GM18861 (cell line): ENCODE measurements around the gene EBNA1BP2.
"Not testable (repeated sequence)": the region's sequence is repeated elsewhere in the genome, so short reads cannot be mapped to it uniquely, and the experiment has no call there.

Experiments
- ATAC-seq: cut with Tn5 transposase; IDR thresholded peaks from one replicate; pipeline ENCODE4 v1.9.1; 2021; ENCODE audit not compliant: unreplicated experiment

The EBNA1BP2 gene

GRCh38 chr1:43171876-43172526 is at the start of gene EBNA1BP2, which contains the start of gene CFAP57:
Gene EBNA1BP2 (minus strand): TSS chr1:43172290. CDS start chr1:43172118, 172 bp downstream.
Gene CFAP57 (plus strand): TSS chr1:43172330. CDS start chr1:43172754, 424 bp downstream.
- peak; percentile 87 for ATAC-seq

DNA sequence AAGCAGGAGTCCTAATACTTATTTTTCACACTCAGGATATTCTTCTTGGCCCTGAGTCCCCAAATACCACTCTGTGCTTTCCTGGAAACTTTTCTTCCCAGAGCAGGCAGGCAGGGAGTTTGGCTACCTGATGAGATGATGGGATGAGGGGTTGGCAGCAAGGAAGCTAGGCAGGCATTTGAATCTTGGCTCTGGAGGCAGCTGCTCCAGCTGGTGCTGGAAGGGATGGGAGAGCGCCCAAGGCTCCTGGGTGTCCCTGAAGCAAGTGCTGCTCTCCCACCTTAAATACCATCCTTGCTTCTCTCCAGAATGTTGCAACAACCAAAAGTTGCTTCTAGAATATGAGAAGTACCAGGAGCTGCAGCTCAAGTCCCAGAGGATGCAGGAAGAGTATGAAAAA is 49.7 kb upstream of the EBNA1BP2 start:
- ATAC-seq: no peak

DNA sequence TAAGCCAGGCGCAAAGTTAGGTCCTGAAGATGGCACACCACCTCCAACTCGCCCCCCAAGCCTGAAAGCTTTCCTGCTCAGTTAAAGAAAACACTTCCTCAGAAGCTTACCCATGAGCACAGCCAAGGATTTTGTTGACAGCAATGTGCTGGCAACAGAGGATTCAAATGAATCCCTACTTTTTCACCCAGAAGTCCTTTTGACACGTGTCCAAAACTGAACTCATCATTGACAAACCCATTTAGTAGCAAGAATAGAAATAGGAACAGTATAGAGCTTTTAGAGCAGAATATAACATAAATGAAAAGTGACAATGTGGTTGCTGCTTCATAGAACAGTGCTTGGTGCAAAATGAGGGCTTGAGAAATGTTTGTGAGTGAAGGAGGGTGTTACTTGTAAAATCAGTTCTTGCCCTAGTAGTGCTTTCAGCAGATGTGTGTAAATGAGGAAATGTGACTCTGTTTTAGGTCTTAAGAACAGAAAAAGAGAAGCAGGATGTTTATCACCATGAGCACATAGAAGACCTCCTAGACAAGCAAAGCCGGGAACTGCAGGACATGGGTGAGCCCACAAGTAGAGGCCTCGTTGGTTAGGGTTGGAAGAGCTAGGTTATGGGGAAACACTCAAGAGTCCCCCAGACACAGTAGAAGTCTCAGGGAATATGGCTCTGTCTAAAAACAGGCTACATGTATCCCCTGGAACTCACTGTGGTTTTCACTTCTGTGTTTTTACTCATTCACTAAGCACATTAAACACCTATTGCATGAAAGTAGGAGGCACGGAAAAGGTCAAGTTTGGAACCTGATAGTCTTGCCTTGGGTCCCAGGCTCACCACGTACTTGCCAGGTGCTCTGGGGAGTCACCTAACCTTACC is 49.1 kb upstream of the EBNA1BP2 start:
- ATAC-seq: peak; percentile 62

DNA sequence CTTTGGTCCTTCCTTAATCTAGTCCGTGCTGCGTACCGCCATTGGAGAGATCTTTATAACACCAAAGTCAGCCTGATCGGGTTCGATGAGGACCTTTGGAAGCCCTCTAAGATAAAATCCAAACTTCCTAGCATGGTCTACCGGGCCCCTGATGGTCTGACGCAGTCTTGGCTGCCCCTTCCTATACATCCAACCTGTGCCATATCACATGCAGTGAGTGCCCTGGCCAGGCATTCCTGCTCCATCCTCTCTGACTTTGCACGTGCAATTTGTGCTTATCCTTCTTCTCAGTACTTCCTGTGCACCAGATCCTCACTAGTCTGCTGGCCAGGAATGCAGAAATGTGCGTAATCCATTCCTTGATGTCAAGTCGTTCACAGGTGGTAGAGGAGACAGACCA is 45.7 kb upstream of the EBNA1BP2 start:
- no peak for ATAC-seq

GRCh38 chr1:43214501-43215444 is 42.7 kb upstream of the EBNA1BP2 start:
- ATAC-seq: no peak

- not testable (repeated sequence) for ATAC-seq
Observed at GRCh38 chr1:43208277-43208676, 36.2 kb upstream of the EBNA1BP2 start.

DNA sequence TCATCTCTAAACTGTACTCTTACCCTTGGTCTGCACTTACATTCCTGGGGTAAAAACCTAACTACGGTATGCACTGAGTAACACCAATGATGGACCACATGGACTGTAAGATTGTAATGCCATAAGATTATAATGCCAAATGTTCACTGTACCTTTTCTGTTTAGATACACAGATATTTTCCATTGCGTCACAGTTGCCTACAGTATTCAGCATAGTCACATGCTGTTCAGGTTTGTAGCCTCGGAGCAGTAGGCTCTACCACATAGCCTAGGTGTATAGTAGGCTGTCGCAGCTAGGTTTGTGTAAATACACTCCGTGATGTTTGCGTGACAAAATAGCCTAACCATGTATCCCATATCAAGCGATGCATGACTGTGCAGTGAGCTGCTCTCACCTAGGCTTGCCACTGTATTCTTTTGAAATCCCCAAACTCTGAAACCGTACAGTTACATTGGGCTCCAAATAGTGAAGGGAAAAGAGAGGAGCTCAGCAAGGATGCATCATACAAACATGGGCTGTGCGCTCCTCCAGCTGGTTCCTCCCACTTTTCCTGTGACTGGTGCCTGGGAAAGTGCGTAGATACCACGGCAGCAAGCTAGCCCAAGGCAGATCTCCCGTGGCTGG is 35.3 kb upstream of the EBNA1BP2 start:
- ATAC-seq: no peak

DNA sequence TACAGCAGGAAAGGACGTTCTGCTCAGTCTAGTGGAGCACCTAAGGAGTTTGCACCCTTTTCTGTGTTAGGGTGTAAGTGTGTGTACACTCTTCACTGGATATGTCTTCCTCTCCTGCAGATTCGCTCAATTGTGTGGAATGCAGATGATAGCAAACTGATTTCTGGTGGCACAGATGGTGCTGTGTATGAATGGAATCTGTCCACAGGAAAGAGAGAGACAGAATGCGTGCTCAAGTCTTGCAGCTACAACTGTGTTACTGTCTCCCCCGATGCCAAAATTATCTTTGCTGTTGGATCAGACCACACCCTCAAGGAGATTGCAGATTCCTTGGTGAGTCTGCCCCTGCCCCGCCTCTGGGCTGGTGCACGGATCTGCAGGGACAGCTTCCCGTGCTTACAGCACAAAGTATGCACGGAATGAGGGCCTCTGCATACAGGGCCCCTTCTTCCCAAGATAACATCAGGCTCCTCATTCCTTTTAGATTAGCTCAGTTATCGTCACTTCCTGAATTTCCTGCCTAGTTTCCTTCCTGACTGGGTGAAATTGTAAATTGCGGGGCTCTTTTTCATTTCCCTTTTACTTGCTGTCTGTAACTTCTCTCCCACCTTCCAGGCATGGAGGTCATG is 34.6 kb upstream of the EBNA1BP2 start:
- ATAC-seq: no peak

DNA sequence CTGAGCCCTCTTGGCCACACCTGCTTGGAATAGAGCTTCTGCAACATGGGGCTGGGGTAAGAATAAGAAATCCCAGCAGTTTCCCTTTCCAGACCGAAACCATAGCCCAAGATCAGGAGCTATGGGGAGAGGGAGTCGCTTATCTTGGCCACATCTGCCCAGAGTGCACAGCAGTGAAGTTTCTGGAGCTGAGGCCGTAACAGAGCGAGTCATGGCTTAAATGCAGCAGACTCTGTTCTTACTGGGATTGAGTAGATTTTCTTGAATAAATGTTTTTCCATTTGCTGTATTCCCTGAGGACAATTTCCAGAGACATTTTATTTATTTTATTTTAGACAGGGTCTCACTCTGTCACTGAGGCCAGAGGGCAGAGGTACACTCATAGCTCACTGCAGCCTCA is 33.6 kb upstream of the EBNA1BP2 start:
- no peak for ATAC-seq

DNA sequence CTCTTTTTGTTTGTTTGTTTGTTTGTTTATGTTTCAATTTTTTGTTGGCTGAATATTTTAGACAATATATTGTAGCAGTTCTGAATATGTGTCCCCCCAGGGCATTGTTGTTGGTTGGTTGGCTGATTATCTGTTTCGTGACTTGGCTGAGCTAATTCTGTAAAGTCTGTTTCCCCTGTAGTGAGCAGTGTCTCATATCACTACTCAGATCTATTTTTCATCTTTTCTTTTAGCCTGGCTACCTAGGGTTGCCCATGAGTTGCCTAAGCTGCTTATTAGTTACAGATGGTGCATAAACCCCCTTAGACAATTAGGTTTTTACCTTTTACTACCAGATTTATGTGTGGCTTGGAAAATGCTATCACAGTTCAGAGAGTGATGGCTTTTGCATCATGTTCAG is 32.3 kb upstream of the EBNA1BP2 start:
- ATAC-seq: no peak

- no peak for ATAC-seq
Observed at GRCh38 chr1:43203859-43204258, 31.8 kb upstream of the EBNA1BP2 start.

DNA sequence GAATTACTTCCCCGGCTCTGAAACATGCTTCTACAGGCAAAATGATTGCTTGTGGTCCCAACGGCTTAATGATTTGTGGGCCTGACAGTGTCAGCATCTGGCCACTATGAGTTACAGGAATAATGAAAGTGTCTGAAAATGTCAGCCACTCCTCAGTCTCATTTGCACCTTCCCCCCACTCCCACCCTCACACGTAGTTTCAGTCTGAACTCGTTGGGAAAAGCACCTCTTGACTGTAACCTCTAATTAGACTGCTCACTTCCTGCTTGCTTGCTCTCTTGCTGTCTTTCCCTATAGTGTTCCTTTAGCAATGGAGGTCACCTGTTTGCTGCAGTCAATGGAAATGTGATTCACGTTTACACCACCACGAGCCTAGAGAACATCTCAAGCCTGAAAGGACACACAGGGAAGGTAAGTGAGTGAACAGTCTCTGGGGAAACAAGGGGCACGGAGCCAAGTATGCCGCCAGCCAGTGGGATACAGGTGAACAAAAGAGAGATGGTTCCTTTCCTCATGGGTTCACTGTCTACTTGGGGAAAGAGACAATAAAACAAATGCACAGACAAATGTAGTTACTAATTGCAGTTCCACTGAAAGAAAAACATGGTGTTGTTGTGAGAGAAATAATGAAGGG is 27.1 kb upstream of the EBNA1BP2 start:
- peak; percentile 49 for ATAC-seq

GRCh38 chr1:43197343-43198127 is 25.4 kb upstream of the EBNA1BP2 start:
- no peak for ATAC-seq

DNA sequence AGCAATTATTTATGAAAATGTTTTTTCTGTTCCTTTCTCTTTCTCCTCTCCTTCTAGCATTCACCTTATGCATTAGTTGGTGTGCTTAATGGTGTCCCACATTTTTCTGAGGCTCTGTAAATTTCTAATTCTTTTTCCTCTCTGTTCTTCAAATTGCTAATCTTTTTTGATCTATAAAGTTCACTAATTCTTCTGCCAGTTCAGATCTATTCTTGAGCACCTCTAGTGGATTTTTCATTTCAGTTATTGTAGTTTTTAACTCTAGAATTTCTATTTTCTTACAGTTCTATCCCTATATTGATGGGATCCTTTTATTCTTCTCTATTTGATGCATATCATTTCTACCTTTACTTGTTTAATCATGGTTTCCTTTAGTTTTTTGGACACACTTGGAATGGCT is 22.4 kb upstream of the EBNA1BP2 start:
- no peak for ATAC-seq

DNA sequence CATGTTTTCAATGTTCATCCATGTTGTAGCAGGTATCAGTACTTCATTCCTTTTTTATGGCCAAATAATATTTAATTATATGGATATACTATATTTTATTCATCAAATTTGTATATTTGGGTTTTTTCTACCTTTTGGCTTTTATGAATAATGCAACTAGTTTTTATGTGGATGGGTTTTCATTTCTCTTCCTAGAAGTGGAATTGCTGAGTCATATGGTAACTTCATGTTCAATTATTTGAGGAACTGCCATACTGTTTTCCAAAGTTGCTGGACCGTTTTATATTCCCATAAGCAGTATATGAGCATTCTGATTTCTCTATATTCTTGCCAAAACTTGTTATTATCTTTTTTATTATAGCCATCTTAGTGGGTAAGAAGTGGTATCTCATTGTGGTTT is 16.0 kb upstream of the EBNA1BP2 start:
- no peak for ATAC-seq

DNA sequence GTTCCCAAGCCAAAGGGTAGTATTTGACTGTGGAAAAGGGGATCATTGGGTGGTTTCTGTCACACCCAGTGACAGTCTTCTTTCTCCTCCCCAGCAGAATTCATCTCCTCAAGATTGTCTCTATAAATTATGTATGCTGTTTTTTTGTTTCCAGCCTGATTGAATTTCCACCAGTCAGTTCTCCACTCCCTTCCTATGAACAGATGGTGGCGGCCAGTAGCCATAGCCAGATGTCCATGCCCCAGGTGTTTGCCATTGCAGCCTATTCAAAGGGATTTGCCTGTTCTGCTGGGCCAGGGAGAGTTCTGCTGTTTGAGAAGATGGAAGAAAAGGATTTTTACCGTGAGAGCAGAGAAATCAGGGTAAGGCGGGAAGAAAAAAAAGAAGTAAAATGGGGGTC is 12.9 kb upstream of the EBNA1BP2 start:
- no peak for ATAC-seq

DNA sequence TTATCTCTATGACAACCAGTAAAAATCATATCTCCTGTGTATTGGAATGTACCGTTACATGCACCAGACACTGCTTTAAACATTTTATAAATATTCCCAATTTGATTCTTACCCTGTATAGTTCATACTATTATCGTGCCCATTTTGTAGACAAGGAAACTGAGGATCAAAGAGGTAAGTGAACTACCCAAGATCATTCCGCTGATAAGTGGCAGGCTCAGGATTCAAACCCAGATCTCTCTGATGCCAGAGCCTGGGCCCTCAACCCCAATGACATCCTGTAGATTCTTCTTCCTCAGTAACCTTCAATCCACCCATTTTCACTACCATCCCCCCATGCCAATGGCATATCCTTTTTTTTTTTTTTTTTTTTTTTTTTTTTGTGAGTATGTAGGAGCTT is 12.3 kb upstream of the EBNA1BP2 start:
- ATAC-seq: no peak

DNA sequence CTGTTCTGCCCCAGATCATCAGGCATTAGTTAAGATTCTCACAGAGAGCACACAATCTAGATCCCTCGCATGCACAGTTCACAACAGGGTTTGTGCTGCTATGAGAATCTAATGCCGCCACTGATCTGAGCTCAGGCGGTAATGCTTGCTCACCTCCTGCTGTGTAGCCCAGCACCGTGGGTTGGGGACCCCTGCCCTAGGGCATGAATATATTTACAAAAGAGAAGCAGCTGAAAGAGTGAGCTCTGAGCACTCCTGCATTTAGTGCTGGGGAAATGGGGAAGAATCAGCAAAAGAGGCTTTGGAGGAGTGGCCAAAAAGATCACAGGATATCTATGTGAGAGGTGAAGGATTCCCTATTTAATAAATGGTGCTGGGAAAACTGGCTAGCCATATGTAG is 5.6 kb upstream of the EBNA1BP2 start:
- no peak for ATAC-seq

- no peak for ATAC-seq
Observed at GRCh38 chr1:43174873-43175272, 2.8 kb upstream of the EBNA1BP2 start.
